ENCODE results near the gene CCNT2. TPM values are rescaled to one million over a fixed set of nuclear protein-coding genes. Genes with fewer than 3 reads are reported as not detected.
A peak's percentile ranks its signal among the peaks of the same experiment; 100 is the strongest.

The CCNT2 gene
- total RNA-seq, 1 experiment from 2014 or later = 29.6 TPM

GRCh38 chr2:134973241-134974138 lies 54.9 kb downstream of the CCNT2 start:
- no peak for ATAC-seq

DNA sequence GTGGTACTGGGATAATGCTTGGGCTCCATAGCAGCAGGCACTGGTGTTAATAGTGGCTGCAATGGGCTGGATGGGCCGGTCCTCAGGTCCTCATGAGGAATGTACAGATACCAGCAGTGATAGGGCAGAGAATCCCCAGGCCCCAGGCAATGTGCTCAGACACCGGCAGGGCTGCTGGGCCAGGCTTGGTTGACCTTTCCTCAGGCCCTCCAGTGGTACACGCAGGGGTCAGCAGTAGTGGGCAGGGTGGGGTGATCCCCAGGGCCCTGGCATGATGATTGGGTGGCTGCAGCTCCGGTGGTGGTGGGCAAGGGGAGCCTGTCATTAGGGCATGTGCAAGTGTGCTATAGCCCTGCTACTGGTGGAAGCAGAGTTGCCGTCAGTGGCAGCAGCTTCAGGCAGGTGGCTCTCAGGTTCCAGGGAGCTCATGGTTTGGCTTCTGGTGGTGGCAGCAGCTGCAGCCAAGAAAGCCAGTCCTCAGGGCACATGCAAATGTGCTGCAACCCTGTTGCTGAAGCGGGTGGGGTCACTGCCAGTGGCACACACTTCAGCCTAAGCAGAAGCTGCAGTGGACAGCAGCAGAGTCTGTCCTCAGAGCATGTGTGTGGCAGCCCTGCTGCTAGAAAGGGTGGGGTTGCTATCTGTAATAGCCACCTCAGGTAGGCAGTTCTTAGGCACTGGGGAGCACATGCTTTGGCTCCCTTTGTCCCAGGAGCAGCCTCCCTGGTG lies 56.8 kb downstream of the CCNT2 start:
- ChIA-PET POLR2A (no interaction called here), CTCF (no interaction called here)
- BruUV-seq (replicated peaks) = no TSS peak
- Histone ChIP-seq H3K4me3 (ENCODE audit: low read depth in 2 of 2, low read length in 2 of 2) (no peak overlapping the region), H3K27ac (ENCODE audit: low read length) (no peak overlapping the region), H3K9me3 (ENCODE audit: control insufficient read depth, insufficient read depth, low read depth, low read length) (no peaks in the 10 kb centered on the region), H3K27me3 (ENCODE audit: control insufficient read depth, insufficient read depth, low read length) (no peaks in the 10 kb centered on the region), H3K36me3 (ENCODE audit: control insufficient read depth, insufficient read depth, low read length) (no peaks in the 10 kb centered on the region), H3K4me1 (ENCODE audit: control insufficient read depth, insufficient read depth, low read length) (no peaks in the 10 kb centered on the region)
- DNase-seq (ENCODE audit: low read depth, low spot score) = no peak
- ATAC-seq = 0 out of 2 replicates have a peak, but pooled peaks have one; percentile 34
- in situ Hi-C loops (cut with HindIII; ENCODE audit: low pct_unique_long_range_greater_than_20kb, low sequenced_read_pairs) = no loop called here
- intact Hi-C loops (cut with micrococcal nuclease; ENCODE audit: unreplicated experiment) = no loop called here
- TF ChIP-seq TCF7L2 (IDR thresholded peaks at IDR 0.05; ENCODE audit: low read depth, low read length) (no peak), SIN3A (IDR thresholded peaks at IDR 0.05; ENCODE audit: borderline replicate concordance, insufficient read depth, low read depth, low read length) (no peak), POLR2AphosphoS5 (IDR thresholded peaks at IDR 0.05; ENCODE audit: low read depth, low read length) (no peak)
- TF ChIP-seq, protein P1, sequence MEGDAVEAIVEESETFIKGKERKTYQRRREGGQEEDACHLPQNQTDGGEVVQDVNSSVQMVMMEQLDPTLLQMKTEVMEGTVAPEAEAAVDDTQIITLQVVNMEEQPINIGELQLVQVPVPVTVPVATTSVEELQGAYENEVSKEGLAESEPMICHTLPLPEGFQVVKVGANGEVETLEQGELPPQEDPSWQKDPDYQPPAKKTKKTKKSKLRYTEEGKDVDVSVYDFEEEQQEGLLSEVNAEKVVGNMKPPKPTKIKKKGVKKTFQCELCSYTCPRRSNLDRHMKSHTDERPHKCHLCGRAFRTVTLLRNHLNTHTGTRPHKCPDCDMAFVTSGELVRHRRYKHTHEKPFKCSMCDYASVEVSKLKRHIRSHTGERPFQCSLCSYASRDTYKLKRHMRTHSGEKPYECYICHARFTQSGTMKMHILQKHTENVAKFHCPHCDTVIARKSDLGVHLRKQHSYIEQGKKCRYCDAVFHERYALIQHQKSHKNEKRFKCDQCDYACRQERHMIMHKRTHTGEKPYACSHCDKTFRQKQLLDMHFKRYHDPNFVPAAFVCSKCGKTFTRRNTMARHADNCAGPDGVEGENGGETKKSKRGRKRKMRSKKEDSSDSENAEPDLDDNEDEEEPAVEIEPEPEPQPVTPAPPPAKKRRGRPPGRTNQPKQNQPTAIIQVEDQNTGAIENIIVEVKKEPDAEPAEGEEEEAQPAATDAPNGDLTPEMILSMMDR (IDR thresholded peaks at IDR 0.05) = no peak
- TF ChIP-seq, protein P2, sequence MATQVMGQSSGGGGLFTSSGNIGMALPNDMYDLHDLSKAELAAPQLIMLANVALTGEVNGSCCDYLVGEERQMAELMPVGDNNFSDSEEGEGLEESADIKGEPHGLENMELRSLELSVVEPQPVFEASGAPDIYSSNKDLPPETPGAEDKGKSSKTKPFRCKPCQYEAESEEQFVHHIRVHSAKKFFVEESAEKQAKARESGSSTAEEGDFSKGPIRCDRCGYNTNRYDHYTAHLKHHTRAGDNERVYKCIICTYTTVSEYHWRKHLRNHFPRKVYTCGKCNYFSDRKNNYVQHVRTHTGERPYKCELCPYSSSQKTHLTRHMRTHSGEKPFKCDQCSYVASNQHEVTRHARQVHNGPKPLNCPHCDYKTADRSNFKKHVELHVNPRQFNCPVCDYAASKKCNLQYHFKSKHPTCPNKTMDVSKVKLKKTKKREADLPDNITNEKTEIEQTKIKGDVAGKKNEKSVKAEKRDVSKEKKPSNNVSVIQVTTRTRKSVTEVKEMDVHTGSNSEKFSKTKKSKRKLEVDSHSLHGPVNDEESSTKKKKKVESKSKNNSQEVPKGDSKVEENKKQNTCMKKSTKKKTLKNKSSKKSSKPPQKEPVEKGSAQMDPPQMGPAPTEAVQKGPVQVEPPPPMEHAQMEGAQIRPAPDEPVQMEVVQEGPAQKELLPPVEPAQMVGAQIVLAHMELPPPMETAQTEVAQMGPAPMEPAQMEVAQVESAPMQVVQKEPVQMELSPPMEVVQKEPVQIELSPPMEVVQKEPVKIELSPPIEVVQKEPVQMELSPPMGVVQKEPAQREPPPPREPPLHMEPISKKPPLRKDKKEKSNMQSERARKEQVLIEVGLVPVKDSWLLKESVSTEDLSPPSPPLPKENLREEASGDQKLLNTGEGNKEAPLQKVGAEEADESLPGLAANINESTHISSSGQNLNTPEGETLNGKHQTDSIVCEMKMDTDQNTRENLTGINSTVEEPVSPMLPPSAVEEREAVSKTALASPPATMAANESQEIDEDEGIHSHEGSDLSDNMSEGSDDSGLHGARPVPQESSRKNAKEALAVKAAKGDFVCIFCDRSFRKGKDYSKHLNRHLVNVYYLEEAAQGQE (IDR thresholded peaks at IDR 0.05; ENCODE audit: insufficient read depth in 1 of 2, low read depth in 2 of 2, low read length in 1 of 2) = no peak

More at GRCh38 chr2:134973241-134974138, 54.9 kb downstream of the CCNT2 start:
- Histone ChIP-seq H3K27ac (ENCODE audit: low read length) (no peak overlapping the region), H3K9me3 (ENCODE audit: control insufficient read depth, insufficient read depth, low read depth, low read length) (no peaks in the 10 kb centered on the region), H3K4me1 (ENCODE audit: control insufficient read depth, insufficient read depth, low read length) (no peaks in the 10 kb centered on the region), H3K4me3 (ENCODE audit: low read depth in 2 of 2, low read length in 2 of 2) (no peak overlapping the region), H3K36me3 (ENCODE audit: control insufficient read depth, insufficient read depth, low read length) (no peaks in the 10 kb centered on the region), H3K27me3 (ENCODE audit: control insufficient read depth, insufficient read depth, low read length) (no peaks in the 10 kb centered on the region)
- TF ChIP-seq SIN3A (IDR thresholded peaks at IDR 0.05; ENCODE audit: borderline replicate concordance, insufficient read depth, low read depth, low read length) (no peak), TCF7L2 (IDR thresholded peaks at IDR 0.05; ENCODE audit: low read depth, low read length) (no peak), POLR2AphosphoS5 (IDR thresholded peaks at IDR 0.05; ENCODE audit: low read depth, low read length) (no peak)
- TF ChIP-seq, protein P2 (IDR thresholded peaks at IDR 0.05; ENCODE audit: insufficient read depth in 1 of 2, low read depth in 2 of 2, low read length in 1 of 2) = no peak
- TF ChIP-seq, protein P1 (IDR thresholded peaks at IDR 0.05) = no peak
- intact Hi-C loops (cut with micrococcal nuclease; ENCODE audit: unreplicated experiment) (no loop called here), in situ Hi-C loops (cut with HindIII; ENCODE audit: low pct_unique_long_range_greater_than_20kb, low sequenced_read_pairs) (no loop called here)
- ChIA-PET CTCF (no interaction called here), POLR2A (no interaction called here)
- no TSS peak for BruUV-seq (replicated peaks)
- no peak for DNase-seq (ENCODE audit: low read depth, low spot score)
